H9 (cell line): Measurements from ENCODE around the gene HDAC2. TPM values are rescaled to one million over a fixed set of nuclear protein-coding genes. Genes with fewer than 3 reads are reported as not detected.

Experiments
- DNase-seq: peaks from one replicate; pipeline ENCODE4 v3.0.0-alpha.2; 2017
- H2AFZ ChIP-seq: one replicate; pipeline ENCODE4 v1.6.1; 2013; ENCODE audit warnings: mild to moderate bottlenecking, low read length, control low read depth, moderate library complexity
- H2AK5ac ChIP-seq: 2 replicates; pipeline ENCODE4 v1.6.1; 2013; ENCODE audit warnings: low read length, control low read depth, mixed read lengths; ENCODE audit not compliant: insufficient read length
- H2BK120ac ChIP-seq: one replicate; pipeline ENCODE4 v1.6.1; 2013; ENCODE audit warnings: low read depth, mild to moderate bottlenecking, low read length, control low read depth, inconsistent platforms; ENCODE audit not compliant: poor library complexity, severe bottlenecking
- H2BK12ac ChIP-seq: 2 replicates; pipeline ENCODE4 v1.6.1; 2013; ENCODE audit warnings: low read length, control low read depth, mixed read lengths, low read depth; ENCODE audit not compliant: insufficient read length
- H2BK15ac ChIP-seq: 2 replicates; pipeline ENCODE4 v1.6.1; 2013; ENCODE audit warnings: low read depth, low read length, control low read depth
- H2BK20ac ChIP-seq: one replicate; pipeline ENCODE4 v1.6.1; 2013; ENCODE audit warnings: low read depth, mild to moderate bottlenecking, low read length, control low read depth, inconsistent platforms; ENCODE audit not compliant: poor library complexity, severe bottlenecking
- H2BK5ac ChIP-seq: 2 replicates; pipeline ENCODE4 v1.6.1; 2013; ENCODE audit warnings: low read length, control low read depth, mixed read lengths; ENCODE audit not compliant: insufficient read length
- H3K14ac ChIP-seq: 2 replicates; pipeline ENCODE4 v1.6.1; 2013; ENCODE audit warnings: low read length, control low read depth; ENCODE audit not compliant: insufficient read depth
- H3K18ac ChIP-seq: 2 replicates; pipeline ENCODE4 v1.6.1; 2013; ENCODE audit warnings: low read depth, mild to moderate bottlenecking, mixed read lengths, low read length, control low read depth; ENCODE audit not compliant: insufficient read length
- H3K23ac ChIP-seq: 2 replicates; pipeline ENCODE4 v1.6.1; 2013; ENCODE audit warnings: low read length, control low read depth, mixed read lengths, low read depth; ENCODE audit not compliant: insufficient read length
- H3K23me2 ChIP-seq: 2 replicates; pipeline ENCODE4 v1.6.1; 2013; ENCODE audit warnings: low read depth, mild to moderate bottlenecking, mixed read lengths, low read length, control low read depth; ENCODE audit not compliant: insufficient read length, poor library complexity, severe bottlenecking
- H3K27ac ChIP-seq: 2 replicates; pipeline ENCODE4 v1.5.1; 2013; ENCODE audit warnings: low read length, control low read depth, mixed read lengths, low read depth; ENCODE audit not compliant: insufficient read length
- H3K27me3 ChIP-seq: 2 replicates; pipeline ENCODE4 v1.6.1; 2013; ENCODE audit warnings: low read length, control low read depth, inconsistent platforms; ENCODE audit not compliant: insufficient read depth
- H3K4ac ChIP-seq: 2 replicates; pipeline ENCODE4 v1.6.1; 2013; ENCODE audit warnings: low read depth, mild to moderate bottlenecking, control low read depth, inconsistent platforms, low read length, moderate library complexity
- H3K4me1 ChIP-seq: 2 replicates; pipeline ENCODE4 v1.6.1; 2013; ENCODE audit warnings: low read length, control low read depth, inconsistent platforms; ENCODE audit not compliant: insufficient read depth
- H3K4me2 ChIP-seq: 2 replicates; pipeline ENCODE4 v1.6.1; 2013; ENCODE audit warnings: low read length, control low read depth, mixed read lengths; ENCODE audit not compliant: insufficient read length, insufficient read depth
- H3K56ac ChIP-seq: 2 replicates; pipeline ENCODE4 v1.6.1; 2013; ENCODE audit warnings: low read depth, mild to moderate bottlenecking, mixed read lengths, low read length, control low read depth; ENCODE audit not compliant: insufficient read length
- H3K79me1 ChIP-seq: 2 replicates; pipeline ENCODE4 v1.6.1; 2013; ENCODE audit warnings: low read depth, mild to moderate bottlenecking, moderate library complexity, low read length, control low read depth, inconsistent platforms; ENCODE audit not compliant: insufficient read depth, poor library complexity, severe bottlenecking
- H3K79me2 ChIP-seq: 2 replicates; pipeline ENCODE4 v1.6.1; 2013; ENCODE audit warnings: low read length, control low read depth, inconsistent platforms; ENCODE audit not compliant: insufficient read depth
- H3K9ac ChIP-seq: 2 replicates; pipeline ENCODE4 v1.6.1; 2013; ENCODE audit warnings: low read length, control low read depth, mixed read lengths; ENCODE audit not compliant: insufficient read length; ENCODE audit errors: extremely low read depth
- H3K9me3 ChIP-seq: one replicate; pipeline ENCODE4 v1.6.1; 2013; ENCODE audit warnings: low read depth, low read length, inconsistent platforms; ENCODE audit not compliant: control insufficient read depth
- H3T11ph ChIP-seq: one replicate; pipeline ENCODE4 v1.6.1; 2013; ENCODE audit warnings: mild to moderate bottlenecking, low read length, control low read depth, inconsistent platforms
- H4K20me1 ChIP-seq: one replicate; pipeline ENCODE4 v1.6.1; 2013; ENCODE audit not compliant: control insufficient read depth, insufficient read length, insufficient read depth
- H4K5ac ChIP-seq: 2 replicates; pipeline ENCODE4 v1.6.1; 2013; ENCODE audit warnings: low read depth, mild to moderate bottlenecking, mixed read lengths, low read length, control low read depth; ENCODE audit not compliant: insufficient read length
- H4K8ac ChIP-seq: replicated peaks from 2 replicates; pipeline ENCODE4 v1.6.1; 2013; ENCODE audit warnings: low read length, control low read depth, mixed read lengths, low read depth; ENCODE audit not compliant: insufficient read length
- H4K91ac ChIP-seq: 2 replicates; pipeline ENCODE4 v1.6.1; 2013; ENCODE audit warnings: low read depth, mild to moderate bottlenecking, moderate library complexity, mixed read lengths, low read length, control low read depth; ENCODE audit not compliant: insufficient read length
- H3K27ac Mint-ChIP-seq, 3 experiments: 2 replicates in 2 of 3; 3 replicates in 1 of 3; pipeline ENCODE4 v1.8.0; 2020 to 2021; ENCODE audit warnings: mixed read lengths in 3 of 3, mild to moderate bottlenecking in 1 of 3, moderate library complexity in 1 of 3
- H3K27me3 Mint-ChIP-seq: 2 replicates; pipeline ENCODE4 v1.8.0; 2021; ENCODE audit warnings: low read depth, mild to moderate bottlenecking, moderate library complexity, mixed read lengths
- H3K36me3 Mint-ChIP-seq, 3 experiments: 2 replicates in 2 of 3; 3 replicates in 1 of 3; pipeline ENCODE4 v1.8.0; 2020 to 2021; ENCODE audit warnings: low read depth in 3 of 3, mixed read lengths in 3 of 3; ENCODE audit not compliant: insufficient read depth in 1 of 3
- H3K4me1 Mint-ChIP-seq, 2 experiments: 2 replicates each; pipeline ENCODE4 v1.8.0; 2020; ENCODE audit warnings: mixed read lengths in 2 of 2
- H3K4me3 Mint-ChIP-seq, 2 experiments: 2 replicates in 1 of 2; 3 replicates in 1 of 2; pipeline ENCODE4 v1.8.0; 2020 to 2021; ENCODE audit warnings: mild to moderate bottlenecking in 2 of 2, mixed read lengths in 2 of 2, moderate library complexity in 1 of 2
- H3K9me3 Mint-ChIP-seq, 2 experiments: 2 replicates in 1 of 2; 3 replicates in 1 of 2; pipeline ENCODE4 v1.8.0; 2020; ENCODE audit warnings: mild to moderate bottlenecking in 2 of 2, mixed read lengths in 2 of 2, moderate library complexity in 1 of 2
- WGBS: extraction: QIAGEN DNeasy Blood & Tissue Kit; methylation state at CpG from one replicate; pipeline ENCODE4 v1.1.7; 2013; ENCODE audit warnings: missing lambda C conversion rate, low lambda C conversion rate, mixed read lengths; ENCODE audit not compliant: insufficient read length; ENCODE audit errors: extremely low coverage; 5-methylcytosine and 5-hydroxymethylcytosine counted together
- total RNA-seq: library from RNA; stranded (reverse); gene quantifications from 2 replicates; pipeline ENCODE4 v1.2.1, GENCODE V29; 2021
- TF ChIP-seq, protein P1 (sequence below): fragments of 200-600 bp; sonication (generic); conservative IDR thresholded peaks from 3 replicates; pipeline ENCODE4 v1.8.0; 2021; ENCODE audit warnings: antibody characterized with exemption, mild to moderate bottlenecking

Gene HDAC2
- total RNA-seq, 1 experiment from 2014 or later, result 330 TPM

GRCh38 chr6:113976806-113977205 lies 5.9 kb upstream of the HDAC2 start:
- Histone ChIP-seq H2BK20ac (no peak overlapping the region), H3K79me2 (no peaks in the 10 kb centered on the region), H2BK15ac (no peak overlapping the region), H3K79me1 (no peaks in the 10 kb centered on the region), H3K4me1 (peaks cover 2% of the 10 kb centered on the region; the same call in 1 of the 2 replicates), H3K23me2 (no peaks in the 10 kb centered on the region), H4K91ac (no peak overlapping the region), H2BK120ac (no peak overlapping the region), H3K4ac (no peak overlapping the region), H2AK5ac (no peak overlapping the region), H2BK12ac (no peak overlapping the region), H3K9ac (no peak overlapping the region), H3K9me3 (no peaks in the 10 kb centered on the region), H4K20me1 (no peaks in the 10 kb centered on the region), H3K27me3 (no peaks in the 10 kb centered on the region; the same call in 1 of the 2 replicates), H3K18ac (no peak overlapping the region), H2AFZ (no peak overlapping the region), H3T11ph (no peak overlapping the region), H3K23ac (no peak overlapping the region), H2BK5ac (no peak overlapping the region), H3K14ac (no peak overlapping the region), H3K27ac (no peak overlapping the region), H3K56ac (no peak overlapping the region), H4K5ac (no peak overlapping the region), H3K4me2 (no peak overlapping the region), H4K8ac (no peak overlapping the region)
- Mint-ChIP-seq H3K9me3 (no peaks in the 10 kb centered on the region), H3K4me1 (peaks cover 3 to 5% of the 10 kb centered on the region in 2 experiments; a peak in 1 of 4 replicates), H3K27ac (no peak overlapping the region), H3K4me3 (no peak overlapping the region), H3K36me3 (no peaks in the 10 kb centered on the region), H3K27me3 (peaks cover 8% of the 10 kb centered on the region)
- TF ChIP-seq, protein P1, sequence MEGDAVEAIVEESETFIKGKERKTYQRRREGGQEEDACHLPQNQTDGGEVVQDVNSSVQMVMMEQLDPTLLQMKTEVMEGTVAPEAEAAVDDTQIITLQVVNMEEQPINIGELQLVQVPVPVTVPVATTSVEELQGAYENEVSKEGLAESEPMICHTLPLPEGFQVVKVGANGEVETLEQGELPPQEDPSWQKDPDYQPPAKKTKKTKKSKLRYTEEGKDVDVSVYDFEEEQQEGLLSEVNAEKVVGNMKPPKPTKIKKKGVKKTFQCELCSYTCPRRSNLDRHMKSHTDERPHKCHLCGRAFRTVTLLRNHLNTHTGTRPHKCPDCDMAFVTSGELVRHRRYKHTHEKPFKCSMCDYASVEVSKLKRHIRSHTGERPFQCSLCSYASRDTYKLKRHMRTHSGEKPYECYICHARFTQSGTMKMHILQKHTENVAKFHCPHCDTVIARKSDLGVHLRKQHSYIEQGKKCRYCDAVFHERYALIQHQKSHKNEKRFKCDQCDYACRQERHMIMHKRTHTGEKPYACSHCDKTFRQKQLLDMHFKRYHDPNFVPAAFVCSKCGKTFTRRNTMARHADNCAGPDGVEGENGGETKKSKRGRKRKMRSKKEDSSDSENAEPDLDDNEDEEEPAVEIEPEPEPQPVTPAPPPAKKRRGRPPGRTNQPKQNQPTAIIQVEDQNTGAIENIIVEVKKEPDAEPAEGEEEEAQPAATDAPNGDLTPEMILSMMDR, result no peak
- no peak for DNase-seq
- WGBS, result no CpG with 5 or more reads among the region's 2 CpGs
